GM19240 (cell line): Measurements from ENCODE around the gene INTS7.
A peak's percentile ranks its signal among the peaks of the same experiment; 100 is the strongest.
"Not testable (repeated sequence)": the region's sequence is repeated elsewhere in the genome, so short reads cannot be mapped to it uniquely, and the experiment has no call there.

Source experiments
- DNase-seq: peaks from one replicate; pipeline ENCODE4 v3.0.0; 2011; ENCODE audit warnings: low spot score; ENCODE audit not compliant: insufficient read length

Gene INTS7

DNA sequence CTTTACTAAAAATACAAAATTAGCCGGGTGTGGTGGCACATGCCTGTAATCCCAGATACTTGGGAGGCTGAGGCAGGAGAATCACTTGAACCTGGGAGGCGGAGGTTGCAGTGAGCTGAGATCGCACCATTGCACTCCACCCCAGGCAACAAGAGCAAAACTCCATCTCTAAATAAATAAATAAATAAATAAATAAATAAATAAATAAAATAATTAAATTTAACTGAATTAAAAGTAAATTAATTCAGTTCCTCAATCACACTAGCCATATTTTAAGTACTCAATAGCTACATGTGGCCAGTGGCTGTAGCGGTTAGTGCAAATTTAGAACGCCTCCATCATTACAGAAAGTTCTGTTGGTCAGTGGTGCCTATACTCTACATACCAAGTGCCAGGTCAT lies 97.9 kb downstream of the INTS7 start:
- not testable (repeated sequence) for DNase-seq

DNA sequence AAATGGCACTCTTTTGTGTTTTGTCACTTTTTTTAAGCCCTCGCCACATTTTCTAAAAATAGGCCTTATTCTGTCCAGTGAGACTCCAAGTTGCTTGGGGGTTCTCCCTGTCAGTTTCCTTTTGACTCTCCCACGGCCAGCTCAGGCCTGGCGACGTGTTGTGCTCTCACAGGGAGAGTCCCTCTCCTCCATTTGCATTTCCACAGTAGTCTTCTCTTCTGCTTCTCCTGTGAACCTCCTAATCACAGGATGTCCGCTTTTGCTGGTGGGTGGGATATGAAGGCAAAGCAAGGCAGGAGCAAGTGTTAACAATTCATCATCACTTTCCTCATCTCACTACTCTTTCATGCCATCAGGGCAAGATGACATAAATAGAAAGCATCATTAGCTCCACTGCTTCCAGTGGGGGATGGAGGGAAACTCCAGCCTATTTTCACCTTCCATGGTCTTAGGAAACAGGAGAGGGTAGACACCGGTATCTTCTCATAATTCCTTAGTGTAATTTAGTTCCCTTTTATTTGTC lies 99.8 kb downstream of the INTS7 start:
- peak; percentile 75 for DNase-seq

DNA sequence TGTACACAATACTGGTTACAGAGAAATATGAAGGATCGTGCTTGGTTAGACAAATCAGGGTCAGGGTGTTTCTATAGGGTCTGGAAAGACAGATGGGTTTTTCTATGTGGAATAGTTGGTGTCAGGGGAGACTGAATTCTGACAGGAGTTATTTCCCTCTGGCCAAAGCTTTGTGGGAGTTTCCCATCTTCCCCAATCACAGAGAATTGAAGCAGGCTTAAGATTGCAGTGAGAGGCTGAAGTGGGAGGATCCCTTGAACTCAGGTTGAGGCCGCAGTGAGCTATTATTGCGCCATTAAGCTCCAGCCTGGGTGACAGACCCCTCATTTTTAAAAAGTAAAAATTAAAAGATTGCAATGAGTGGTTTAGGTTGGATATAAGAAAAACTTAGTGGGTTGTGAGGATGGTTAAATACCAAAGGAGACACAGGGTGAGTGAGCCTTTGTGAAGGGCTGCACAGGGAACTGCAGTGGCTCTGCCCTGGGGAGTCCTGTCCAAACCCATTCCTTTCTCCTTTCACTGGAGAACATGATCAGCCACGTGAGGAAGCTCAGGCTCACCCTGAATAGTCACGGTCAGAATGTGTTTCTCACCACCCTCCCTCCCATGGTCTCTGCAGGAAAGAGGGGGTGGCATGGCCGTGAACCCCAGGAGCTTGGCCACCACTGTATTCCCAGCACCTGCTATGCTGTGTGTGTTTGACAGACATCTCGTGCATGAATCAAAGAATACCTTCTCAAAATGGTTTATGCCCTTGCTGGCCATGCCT lies 101.2 kb downstream of the INTS7 start:
- DNase-seq = no peak

DNA sequence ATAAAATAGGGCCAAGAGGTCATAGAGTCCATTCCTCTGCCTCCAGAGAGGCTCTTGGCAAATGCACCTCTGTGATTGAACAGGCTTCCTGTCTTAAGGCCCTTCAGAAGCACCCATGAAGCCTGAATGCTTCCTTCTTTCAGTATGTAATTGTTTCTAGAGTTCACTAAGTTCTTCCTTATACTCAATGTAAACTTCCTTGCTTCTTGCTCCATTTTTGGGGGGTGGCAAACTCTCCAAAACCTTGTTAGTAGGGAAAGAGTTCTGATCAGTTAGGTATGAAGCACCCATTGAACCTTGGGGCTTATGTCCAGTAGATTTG lies 102.5 kb downstream of the INTS7 start:
- no peak for DNase-seq

DNA sequence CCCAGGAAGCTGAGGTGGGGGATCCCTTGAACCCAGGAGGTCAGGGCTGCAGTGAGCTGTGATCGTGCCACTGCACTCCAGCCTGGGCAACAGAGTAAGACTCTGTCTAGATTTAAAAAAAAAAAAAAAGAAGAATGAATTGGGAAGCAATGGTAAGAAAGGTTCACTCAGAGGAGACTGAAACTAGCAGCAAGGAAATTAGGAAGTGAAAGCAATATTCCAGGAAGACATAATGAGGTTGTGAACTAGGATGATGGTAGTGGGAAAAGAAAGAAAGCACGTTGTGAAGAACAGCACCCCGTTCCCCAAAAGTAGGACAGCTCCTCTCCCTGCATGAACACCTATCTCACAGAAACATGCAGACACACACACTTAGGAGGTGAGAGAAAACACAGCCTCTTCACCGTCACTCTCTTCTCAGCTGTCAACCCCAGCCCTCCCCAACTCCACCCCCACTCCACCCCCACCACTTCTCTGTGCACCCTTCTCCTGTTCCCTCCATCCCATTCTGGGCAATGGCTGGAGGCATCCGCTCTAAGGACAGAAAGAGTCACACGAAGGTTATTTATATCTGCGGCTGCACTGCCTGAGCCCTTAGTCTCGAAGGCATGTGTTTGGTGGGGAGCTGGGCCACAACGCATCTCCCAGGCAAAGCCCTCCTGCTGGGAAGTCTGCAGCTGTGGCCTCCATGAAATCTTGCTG lies 103.0 kb downstream of the INTS7 start:
- no peak for DNase-seq

DNA sequence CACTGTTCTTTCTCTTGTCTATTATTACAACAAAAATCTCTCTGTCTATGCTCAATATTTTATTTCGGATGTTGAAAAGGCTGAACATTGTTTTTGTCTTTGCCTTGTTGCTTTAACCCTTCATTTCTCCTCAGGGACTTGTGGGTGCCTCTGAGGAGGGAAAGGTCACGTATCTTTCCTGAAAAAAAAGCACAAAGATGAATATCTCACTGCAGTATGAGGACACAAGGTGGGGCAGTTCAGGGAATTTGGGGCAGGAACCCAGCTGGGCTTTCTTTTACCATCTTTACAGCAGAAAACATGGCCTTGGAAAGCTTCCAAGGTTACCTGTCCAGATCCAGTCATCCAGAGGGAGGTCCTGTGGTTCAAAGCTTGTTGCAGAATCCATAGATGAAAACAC lies 105.7 kb downstream of the INTS7 start:
- DNase-seq = no peak

DNA sequence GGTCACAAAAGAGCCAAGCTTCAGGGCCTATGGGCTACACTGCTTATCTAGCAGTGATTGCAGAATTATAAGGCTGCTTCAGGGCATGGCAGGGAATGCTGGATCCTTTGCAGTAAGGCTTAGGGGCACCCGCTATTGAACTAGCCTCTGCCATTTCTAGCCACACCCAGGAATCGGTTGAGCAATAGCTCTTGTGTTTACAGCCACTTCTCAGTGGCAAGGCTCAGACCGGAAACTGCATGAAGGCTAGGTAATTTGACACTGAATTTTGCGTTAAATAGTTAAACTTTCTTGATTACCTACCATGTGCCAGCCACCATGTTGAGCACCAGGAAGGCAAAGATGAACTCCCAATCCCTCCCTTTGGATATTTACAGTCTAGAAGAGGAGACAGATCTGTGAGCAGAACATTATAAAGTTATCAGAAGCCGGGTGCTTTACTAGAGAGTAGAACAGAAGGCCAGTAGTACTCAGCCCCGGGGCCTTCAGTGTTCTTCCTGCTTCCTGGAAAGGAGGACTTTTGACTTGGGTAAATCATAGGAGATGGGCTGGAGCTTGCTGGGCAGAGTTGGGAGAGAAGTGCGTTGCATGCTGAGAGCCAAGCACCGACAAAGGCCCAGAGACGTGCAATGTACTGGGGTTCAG lies 106.2 kb downstream of the INTS7 start:
- DNase-seq = no peak

DNA sequence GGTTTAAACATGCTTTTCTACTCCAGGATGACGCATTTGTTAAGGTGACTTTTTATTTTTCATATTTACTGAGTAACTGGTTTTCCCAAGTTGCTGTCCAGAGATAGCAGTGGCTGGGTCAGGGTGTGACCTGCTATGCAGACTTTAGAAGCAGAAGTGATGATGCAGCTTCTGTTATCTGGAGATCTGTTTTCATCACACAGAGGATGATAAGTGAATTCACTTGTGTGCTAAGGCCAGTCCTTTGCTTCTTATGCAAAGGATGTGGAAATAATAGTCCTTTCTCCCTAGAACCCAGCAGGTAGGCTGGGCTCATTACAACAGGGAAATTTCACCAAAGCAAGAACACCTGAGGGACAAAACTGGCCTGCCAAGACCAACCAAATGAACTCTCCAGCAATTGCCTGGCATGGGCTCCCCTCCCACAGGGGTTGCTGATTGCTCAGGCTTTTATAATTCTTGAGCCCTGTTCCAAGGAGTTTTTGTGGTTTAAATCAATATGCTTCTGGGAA lies 107.0 kb downstream of the INTS7 start:
- no peak for DNase-seq

DNA sequence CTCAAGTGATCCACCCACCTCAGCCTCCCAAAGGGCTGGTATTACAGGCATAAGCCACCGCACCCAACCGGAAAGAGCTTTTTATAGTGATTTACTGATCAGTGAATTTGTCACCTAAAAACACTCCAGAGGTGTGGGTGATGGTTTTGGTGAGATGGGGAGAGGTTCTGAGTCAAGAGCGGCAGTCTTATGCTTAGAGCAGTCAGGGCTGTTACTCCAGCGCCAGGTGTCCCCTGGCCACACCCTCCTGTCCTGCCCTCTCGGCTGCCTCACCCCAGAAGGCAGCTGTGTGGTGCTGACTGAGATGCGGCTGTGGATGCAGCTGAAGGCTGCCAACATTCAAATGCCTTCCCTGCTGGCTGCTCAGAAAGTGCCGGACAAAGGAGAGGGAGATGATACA lies 110.3 kb downstream of the INTS7 start:
- no peak for DNase-seq

DNA sequence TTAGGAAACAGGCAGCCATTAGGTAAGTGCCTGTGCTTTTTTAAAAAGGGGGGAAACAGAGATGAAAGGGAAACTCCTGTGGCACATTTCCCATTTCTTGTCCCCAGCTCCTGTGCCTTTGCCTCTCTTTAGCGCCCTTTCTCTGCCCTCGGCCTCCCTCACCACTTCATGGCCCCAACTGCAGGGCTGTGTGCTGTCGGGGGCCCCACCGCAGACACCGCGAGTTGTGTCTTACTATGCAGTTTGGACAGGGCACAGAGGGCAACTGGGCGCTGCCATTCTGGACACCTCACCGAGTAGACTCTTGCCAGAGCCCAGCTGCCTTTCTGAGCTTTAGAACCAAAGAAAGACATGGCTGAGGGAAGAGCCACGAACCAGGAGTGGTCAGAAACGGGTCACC lies 111.1 kb downstream of the INTS7 start:
- DNase-seq = no peak

DNA sequence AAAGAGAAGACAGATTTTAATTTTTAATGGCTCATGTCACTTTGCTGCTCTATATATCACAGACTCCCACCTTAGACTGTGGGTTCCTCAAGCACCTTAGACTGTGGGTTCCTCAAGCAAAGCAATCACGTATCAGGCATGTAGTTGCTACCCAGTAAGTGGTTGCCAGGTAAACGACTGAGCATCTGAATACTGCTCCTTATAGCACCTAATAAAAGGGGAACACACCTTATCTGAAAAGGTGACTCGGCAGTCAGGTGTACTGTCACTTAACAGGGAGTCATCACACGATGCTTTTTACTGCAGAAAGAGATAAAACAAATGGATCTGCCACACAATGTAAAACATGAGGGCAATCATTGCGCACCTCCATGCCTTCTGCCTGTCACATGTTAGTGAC lies 112.3 kb downstream of the INTS7 start:
- DNase-seq = no peak

DNA sequence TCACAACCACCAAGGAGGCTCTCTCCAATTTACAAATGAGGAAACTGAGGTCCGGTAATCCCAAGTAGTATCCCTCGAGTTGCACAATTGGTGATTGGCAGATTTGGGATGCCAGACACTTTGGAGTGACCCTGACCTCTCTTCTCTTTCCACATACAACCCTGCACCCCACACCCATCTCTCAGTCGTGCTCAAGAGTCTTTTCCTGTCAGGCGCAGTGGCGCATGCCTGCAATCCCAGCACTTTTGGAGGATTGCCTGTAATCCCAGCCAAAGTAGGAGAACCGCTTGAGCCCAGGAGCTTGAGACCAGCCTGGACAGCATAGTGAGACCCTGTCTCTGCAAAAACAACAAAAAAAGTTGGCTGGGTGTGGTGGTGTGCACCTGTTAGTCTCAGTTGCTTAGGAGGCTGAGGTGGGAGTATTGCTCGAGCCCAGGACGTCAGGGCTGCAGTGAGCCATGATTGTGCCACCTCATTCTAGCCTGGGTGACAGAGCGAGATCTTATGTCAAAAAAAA lies 113.7 kb downstream of the INTS7 start:
- no peak for DNase-seq

DNA sequence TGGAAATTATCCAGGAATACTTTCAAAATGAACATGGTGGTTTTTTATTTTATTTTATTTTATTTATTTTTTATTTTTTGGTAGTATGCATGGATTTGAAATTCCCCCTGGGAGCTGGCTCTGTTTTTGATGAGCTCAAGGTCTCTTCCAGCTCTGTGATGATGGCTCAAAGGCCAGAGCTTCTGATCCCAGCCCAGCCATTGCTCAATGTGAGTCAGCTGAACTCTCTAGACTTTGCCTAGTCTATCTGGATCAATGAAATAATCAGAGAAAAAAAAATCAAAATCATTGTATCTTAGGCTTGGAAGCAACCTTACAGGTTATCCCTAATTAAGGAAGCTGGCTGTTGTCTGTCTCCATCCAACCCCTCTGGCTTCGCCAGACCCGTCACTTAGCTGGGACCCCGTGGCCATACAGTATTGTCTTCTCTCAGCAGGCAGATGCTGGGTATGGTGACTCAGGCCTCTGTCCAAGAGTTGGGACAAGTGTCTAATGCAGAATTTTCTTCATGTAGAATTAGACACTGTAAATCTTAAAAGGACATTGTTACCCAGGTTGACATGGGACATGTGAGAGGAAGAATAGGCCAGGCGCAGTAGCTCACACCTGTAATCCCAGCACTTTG lies 114.6 kb downstream of the INTS7 start:
- no peak for DNase-seq

DNA sequence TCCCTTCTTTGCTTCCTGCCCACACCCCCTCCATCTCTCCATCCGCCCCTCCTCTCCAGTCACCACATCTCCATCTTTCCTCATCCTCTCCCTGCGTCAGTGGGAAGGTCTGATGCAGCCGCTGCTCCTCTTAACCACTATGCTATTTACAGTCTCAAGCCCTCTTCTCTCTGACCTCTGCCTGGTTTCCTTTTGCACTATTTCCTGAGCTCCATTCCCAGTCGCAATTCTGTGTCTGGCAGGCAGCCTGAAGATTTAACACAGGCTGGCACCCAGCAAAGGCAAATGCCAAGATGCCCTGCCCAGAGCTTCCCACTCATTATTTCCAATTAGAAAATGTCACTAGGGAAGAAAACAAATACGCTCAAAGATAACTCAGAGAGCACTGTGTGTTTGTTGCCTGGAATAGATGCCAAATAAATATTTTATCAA lies 115.2 kb downstream of the INTS7 start:
- no peak for DNase-seq

DNA sequence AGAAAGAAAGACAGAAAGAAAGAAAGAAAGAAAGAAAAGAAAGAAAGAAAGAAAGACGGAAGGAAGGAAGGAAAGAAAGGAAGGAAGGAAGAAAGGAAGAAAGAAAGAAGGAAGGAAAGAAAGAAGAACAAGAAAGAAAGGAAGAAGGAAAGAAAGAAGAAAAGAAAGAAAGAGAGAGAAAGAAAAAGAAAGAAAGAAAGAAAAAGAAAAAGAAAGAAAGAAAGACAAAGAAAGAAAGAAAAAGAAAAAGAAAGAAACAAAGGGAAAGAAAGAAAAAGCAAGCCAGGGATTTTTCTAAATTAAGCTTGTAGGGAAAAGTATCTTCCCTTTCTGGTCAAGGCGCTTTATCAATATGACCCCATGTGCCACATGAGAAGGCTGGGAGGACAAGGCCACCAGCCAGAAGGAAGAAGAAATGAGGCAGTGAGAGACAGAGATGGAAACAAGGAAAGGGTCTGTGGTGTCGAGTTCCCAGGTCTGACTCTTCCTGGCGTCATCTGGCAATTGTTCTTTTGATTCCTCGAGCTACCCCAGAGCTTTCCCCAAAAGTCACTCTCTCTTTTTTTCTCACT lies 116.4 kb downstream of the INTS7 start:
- no peak for DNase-seq

DNA sequence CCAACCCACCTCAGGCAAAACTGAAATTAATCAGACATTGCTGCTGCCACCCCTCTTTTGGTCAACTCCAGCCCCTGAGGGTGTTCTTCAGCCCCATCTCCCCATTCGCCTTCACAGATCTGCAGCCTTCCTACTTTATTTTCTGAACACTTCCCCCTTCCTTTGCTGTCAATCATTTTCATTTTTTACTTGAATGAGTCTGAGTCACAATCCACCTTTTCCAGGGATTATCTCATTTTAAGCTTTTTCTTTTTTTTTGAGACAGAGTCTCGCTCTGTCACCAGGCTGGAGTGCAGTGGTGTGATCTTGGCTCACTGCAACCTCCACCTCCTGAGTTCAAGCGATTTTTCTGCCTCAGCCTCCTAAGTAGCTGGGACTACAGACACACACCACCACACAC lies 118.9 kb downstream of the INTS7 start:
- not testable (repeated sequence) for DNase-seq

DNA sequence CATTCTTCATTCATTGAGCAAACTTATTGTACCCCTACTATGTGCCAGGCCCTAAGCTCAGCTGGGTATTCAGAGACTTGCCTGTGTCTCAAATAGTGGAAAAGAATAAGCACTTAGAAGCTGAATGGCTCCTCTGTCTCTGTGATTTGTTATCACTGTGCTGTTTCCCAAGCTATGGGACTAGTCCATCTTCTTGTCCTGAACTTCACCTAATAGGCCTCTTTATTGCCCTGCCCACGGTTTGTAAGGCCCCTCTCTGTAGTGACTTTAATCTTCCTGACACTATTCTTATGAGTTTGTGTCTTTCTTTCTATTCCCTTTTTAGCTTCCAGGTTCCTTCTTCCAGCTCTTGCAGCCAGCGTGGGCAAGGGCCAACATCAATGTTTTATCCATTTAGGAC lies 119.4 kb downstream of the INTS7 start:
- no peak for DNase-seq

DNA sequence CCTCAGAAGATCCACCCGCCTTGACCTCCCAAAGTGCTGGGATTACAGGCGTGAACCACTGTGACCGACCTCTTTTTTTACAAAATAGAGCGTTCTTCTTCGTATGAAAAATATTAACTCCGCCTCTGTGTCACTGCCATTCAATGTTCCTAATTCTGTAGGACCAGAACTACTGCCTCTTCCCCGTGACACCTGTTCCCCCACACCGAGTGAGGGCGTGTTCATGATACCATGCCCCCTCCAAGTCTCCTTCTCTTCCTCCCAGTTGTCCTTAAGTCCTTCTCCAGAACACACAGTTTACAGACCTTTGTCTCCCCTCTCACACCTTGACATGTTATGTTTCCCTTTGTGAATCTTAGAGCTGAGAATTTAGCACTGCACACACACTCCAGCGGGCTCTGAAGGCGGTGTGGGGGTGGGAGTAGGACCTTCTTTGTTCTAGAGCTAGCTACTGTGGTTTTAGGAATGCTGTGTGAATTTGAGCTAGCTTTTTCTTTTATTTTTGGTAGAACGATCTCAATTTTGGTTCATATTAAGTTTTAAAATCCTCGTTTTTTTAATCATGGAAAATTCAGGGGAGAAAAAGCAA lies 122.4 kb downstream of the INTS7 start:
- DNase-seq = no peak

DNA sequence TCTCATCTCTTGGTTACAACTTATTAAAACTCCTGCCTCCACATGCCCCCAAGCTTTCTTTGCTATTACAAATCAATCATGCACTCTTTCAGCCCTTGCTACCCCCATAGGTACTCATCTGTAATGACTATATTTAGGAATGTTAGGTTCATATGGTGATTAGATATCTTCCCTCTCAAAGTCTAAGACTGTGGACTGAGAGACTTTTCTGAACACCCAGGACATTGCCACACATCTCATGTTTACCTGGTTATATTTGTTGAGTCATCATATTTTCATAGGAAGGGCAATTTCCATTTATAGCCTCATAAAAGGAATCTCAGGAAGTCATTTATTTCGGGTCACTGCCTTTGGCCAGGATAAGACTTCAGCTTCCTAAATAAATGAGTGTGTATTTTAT lies 123.3 kb downstream of the INTS7 start:
- no peak for DNase-seq

DNA sequence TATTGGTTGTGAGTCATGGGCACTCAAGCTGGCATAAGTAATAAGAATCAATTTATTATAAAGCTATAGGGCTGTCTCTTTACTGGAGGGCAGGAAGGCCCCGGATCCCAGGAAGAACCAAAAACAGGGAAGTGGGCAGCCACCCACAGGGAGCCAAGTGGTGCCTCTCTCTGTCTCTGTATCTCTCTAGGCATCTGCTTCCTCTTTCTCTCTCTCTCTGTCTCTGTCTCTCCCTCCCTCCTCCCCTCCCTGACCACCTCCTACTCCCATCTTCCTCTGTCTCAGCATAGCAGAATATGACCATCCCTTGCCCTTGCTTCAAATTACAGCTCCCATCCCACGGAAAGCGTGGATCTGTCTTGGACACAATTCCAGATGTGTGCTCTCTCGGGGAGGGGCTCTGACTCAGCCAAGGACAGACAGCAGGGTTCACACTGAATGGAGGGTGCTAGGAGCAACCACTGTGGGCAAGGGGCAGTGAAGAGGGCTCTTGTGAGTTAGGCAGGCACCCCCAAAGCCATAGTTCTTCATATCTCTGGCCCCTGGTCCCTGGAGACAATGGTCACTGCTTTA lies 124.4 kb downstream of the INTS7 start:
- DNase-seq = no peak
